NCI-H1092 treated with DMSO at 0.1 percent for 48 hours (cell line): ENCODE data around the gene SOCS1.
"Not testable (repeated sequence)": the region's sequence is repeated elsewhere in the genome, so short reads cannot be mapped to it uniquely, and the experiment has no call there.

ENCODE experiments used
- DNase-seq: peaks from one replicate; lab custom pipeline; 2025; lab: John Stamatoyannopoulos, UW

SOCS1 gene

DNA sequence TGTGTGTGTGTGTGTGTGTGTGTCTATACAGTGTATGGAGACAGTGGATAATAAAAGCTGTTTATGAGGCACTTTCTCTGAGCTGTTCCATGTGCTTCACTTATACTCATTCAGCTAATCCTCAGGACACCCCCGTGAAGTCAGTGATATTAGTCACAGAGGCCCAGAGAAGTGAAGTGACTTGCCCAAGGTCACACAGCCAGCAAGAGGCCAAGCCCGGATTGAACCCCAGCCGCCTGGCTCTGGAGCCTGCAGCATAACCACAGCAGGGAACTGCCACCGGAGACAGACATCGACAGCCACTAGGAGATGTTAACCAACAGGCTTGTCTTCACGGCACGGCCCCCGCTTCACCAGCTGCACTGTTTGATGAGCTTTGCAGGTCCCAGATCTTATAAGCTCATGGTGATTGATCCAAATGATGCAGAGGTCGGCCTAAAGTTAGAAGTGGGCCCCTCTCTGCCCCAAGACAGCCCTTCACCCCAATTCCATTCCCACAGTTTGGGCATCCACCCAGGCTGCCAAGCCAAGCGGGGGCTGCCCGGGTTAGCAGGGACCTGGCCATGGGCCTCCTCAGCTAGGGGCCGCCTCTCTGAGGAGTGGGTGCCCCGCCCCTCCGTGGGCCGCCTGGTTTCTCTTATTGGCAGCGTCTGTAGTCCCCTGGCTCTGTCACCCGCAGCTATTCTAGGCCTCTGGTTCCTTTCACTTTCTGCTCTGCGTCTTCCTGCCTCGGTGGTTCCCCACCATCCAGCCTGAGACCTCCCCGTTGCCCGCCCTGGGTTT, 30.9 kb downstream of the SOCS1 start:
- no peak for DNase-seq

DNA sequence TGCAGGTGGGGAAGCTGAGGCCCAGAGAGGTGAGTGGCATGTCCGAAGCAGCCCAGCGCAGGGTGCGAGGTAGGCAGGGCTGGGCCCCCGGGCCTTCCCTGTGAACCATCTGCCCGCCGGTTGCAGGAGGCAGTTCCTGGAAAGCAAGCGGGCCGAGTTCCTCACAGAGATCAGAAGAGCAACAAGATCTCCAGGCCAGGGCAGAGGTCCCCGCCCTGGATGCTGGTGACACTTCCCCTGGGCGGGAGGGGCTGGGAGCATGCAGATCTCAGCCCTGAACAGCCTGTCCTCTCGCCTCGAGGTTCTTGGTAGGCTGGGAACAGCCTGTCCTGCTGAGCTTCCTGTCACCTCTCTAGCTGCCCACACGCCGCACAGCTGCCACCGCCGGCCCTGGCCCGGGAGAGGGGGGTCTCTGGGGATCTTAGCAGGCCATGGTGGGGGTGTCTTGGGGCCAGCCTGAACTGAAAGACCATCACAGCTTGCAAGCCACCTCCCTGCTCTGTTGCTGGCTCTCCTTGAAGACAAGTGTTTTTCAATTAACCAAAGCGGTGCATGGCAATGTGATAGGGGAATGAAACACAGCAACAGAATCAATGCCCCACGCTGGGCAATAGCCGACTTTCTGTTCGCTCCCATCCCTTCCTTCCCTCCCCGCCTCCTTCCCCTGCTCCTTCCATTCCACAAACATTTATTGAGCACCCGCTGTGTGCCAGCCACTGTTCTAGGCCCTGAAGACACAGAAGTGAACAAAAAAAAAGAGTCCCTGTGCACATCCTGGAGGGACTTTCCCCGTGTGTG, 31.7 kb downstream of the SOCS1 start:
- no peak for DNase-seq

DNA sequence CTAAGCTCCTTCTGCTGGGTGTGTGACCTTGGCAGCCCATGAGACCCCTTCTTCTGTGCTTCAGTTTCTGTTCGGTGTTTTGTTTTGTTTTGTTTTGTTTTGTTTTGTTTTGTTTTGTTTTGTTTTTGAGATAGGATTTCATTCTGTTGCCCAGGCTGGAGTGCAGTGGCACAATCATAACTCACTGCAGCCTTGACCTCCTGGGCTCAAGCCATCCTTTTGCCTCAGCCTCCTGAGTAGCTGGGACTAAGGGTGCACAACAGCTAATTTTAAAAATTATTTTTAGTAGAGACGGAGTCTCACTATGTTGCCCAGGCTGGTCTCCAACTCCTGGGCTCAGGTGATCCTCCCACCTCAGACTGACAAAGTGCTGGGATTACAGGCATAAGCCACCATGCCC, 35.5 kb downstream of the SOCS1 start:
- not testable (repeated sequence) for DNase-seq

DNA sequence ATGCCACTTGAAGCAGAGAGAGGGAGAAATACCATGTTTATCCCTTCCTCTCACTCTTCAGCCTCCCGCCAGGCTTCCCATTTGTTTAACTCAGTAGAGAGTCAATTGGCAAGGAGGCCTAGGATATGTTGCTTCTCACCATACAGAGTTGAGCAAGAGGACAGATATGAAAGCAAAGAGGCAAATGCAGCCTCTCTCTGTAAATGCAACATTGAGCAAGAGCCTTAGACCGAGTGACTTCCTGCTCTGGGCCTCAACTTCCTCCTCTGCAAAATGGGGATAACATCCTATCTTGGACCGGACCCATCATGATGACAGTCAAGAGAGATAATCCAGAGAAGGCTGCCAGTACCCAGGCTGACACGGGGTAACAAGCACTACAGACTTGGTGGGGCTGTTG, 36.8 kb downstream of the SOCS1 start:
- DNase-seq = no peak

DNA sequence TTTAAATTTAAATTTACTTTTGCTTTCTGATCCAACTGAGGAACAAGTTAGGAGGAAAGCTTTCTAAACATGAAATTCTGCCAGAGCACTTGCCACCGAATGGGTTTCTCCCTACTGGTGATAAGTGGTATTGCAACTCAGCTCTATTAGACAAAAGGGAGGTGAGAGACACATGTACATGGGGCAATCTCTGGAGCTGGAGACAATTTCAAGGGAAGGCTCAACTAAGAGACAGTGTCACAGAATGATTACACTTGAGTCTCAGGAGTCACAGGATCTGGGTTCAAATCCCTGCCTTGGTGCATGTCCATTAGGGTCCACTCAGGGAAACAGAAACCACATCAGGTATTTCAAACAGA, 37.4 kb downstream of the SOCS1 start:
- DNase-seq = no peak

DNA sequence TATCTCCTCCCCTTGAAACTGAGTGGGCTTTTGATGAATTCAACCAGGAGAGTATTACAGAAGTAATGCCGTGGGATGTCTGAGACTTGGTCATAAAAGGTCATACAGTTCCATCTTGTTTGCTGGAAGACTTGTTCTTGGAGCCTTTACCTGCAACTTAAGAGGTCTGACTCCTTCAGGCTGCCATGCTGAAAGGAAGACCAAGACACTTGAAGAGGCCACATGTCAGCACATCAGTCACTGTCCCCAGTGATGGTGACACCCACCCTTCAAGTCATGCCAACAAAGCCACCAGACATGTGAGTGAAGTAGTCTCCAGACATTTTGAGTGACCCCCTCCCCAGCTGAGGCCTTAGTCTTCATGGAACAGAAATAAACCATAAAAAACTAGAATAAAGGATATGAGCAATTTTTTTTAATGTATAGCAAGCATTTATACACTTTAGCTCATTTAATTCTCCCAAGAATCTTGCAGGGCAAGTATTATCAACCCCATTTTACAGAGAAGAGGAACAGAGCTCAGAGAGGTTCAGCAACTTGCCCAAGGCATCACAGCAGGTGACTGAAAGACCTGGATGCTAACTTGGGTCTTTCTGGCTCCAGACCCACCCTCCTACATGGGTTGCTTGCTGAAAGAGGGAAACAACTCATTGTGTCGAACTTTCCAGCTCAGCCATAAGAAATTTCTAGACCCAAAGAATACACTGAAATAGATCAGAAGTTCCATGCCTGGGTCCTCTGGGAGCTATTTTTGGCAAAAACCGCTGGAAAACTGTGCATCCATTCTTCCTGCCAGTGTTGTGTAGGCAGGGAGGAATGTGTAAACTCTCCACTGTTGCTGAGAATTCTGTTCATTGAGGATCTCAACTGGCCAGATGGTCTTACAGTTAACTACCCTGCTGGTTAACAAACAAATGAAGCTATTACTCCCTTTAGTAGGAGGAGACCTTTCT, 38.1 kb downstream of the SOCS1 start:
- DNase-seq = no peak

DNA sequence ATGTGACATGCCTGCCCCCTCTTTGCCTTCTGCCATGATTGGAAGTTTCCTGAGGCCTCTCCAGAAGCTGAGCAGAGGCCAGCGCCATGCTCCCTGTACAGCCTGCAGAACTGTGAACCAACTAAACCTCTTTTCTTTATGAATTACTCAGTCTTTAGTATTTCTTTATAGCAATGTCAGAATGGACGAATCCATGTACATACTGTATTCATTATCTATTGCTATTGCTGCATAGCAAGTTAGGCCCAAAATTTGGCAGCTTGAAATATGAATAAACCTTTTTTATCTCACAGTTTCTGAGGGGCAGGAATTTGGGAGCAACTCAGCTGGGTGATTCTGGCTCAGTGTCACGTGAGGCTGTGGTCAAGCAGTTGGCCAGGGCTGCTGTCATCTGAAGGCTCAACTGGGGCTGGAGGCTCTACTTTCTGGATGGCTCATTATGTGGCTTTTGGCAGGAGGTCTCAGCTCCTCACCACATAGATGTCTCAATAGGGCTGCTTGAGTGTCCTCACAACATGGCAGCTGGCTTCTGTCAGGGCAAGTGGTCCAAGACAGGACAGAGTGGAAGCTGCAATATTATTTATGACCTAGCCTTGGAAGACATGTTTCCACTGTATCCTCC, 40.0 kb downstream of the SOCS1 start:
- DNase-seq = no peak

DNA sequence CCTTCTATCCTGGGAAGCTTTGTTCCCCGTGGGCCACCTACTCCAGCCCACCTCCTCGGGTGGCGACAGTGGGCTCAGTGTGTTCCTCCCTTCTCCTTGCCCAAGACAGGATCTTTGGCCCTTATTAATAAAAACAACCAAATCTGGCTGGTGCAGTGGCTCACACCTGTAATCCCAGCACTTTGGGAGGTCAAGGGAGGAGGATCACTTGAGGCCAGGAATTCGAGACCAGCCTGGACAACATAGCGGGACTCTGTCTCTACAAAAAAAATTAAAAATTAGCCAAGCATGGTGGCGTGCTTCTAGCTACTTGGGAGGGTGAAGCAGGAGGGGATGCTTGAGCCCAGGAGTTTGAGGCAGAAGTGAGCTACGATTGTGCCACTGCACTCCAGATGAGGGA, 42.2 kb downstream of the SOCS1 start:
- no peak for DNase-seq

DNA sequence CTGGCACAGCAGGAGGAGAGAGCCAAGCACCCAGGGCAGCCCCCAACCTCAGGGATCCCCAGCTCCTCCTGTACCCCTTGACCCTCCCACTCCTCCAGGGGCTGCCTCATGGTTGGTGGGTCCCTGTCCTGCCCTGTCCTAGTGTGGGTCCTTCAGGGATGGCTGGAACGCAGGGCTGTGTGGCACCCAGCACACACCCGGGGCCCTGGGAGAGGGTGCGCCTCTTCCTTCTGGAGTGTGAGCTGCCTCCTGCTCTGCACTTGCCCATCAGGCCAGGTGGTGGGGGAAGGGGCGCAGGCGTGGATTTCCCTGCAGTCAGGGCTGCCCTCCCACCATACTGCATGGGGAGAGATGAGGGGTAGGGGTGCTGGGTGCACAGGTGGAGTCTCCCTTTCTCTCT, 42.6 kb downstream of the SOCS1 start:
- DNase-seq = no peak

DNA sequence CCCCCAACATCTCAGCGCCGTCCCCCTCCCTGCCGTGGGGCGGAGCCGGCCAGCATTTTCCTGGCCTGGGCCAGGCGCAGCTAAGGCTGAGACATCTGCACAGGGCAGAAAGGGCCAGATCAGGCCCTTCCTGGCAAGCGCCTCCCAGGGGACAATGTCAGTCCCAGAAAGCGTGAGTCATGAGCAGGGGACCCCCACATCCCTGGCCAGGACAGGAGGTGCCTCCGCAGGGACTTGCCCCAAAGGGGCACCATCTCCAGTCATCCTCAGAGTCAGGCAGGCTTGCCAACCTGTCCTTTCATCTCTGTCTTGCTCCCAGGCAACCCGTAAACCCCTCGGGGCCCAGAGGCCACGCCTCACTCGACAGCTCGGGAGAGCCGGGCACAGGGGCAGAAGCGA, 43.2 kb downstream of the SOCS1 start:
- DNase-seq = no peak

DNA sequence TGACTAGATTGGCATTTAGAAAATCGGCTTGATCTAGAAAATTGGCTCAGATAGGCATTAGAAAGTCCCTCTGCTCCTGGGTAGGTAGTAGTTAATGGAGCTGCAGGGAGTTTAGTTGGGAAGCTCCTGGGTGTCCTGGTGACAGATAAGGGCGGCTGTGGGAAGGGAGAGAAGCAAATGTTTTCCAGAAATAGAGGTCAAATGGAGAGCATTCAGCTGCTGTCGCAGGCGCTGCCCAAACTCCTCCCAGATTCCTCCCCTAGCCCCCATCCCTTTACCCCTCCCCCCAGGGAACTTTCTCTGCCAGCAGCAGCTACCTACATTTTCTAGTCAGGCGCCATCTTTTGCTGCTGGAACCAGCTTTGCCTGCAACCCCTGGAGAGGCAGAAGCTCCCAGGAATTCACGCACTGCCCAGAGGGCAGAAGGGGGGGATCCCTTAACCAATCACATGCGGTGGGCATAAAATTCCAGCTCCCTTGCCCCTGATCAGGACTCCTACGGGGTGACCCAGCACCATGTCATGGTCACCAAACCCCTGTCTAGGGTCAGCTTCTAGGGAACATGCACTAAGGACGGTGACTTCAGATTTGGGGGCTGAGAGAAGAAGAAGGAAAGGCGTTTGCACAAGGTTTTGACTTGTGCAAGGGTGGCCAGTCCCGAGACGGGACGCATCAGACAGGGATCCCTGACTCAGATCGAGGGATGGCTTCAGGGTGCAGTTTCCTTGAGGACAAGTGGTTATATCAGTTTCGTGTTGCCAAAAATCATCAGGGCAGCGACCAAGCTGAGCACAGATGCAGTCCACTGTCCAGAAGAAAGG, 43.8 kb downstream of the SOCS1 start:
- DNase-seq = no peak

DNA sequence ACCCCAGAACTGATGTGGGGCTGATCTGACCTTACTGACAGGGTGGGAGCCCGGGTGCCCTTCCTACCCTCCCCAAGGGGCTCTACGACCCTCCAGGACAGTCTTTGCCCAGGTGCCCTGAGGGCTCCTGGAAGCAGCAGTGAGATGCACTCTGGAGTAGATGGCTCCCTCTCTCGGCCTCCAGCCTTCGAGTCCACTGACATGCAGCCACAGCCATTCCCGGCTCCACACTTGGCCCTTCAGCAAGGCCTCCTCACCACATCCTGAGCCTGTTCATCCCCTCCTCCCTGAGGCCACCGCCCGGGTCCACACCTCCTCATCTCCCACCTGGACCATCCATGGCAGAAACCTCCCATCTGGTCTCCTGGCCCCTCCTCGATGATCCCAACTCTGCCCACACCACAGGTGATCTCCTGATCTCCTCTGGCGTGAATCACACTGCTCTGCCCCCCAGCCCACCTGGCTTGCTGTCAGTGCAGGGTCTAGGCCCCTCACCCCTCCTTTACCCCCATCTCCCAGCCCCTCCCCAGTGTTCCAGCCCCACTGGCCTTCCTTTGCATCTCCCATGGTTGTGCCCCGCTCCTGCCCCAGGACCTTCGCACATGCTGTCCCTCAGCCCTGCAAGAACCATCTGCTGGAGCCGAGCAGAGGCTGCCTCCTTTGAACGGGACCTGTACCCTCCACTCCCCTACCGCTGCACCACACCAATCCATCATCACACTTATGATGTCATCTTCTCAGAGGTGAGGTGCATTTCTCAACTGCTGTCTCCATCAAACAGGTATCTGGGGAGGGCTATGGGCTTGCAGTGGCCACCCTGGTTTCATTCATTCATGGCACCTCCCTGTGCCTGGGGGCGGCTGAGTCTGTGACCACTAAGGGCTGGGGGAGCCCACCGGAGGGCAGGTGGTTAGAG, 44.7 kb downstream of the SOCS1 start:
- DNase-seq = no peak

DNA sequence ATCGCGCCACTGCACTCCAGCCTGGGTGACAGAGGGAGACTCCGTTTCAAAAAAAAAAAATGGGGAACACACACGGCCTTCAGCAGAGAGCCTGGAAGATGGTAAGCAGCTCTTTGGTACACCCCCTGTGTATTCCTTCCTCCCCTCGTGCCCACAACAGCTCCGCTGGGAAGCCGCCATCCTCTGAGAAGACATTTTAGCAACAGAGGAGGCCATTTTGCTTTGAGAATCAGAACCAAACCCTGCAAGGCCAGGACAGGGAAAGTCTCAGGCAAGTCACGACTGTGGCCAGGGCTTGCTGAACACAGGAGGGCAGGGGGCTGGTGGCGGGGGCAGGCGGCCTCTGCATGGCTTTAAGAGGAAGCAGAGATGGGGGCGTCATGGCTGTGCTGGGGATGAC, 45.7 kb downstream of the SOCS1 start:
- DNase-seq = no peak

DNA sequence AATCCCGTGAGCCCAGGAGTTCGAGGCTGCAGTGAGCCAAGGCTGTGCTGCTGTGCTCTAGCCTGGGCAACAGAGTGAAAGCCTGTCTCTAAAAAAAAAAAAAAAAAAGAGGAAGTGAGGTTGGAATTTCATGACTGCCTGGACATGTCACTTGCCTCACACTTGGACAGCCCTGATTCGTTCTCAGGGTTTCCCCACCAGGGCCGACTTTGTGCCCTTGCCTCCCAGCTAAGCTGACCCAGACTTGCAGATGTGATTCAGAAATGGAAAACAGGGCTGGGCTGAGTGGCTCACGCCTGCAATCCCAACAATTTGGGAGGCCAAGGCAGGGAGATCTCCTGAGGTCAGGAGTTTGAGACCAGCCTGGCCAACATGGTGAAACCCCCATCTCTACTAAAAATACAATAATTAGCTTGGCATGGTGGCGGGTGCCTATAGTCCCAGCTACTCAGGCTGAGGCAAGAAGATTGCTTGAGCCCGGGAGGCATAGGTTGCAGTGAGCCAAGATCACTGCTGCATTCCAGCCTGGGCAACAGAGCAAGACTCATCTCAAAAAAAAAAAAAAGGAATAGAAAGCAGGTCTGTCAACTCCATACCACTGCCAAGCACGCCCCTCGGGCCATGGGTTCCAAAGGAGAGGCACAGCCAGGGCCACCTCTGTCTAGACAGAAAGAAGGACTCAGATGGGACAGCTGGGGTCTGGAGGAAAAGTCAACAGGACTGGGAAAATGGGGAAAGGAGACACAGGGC, 46.9 kb downstream of the SOCS1 start:
- no peak for DNase-seq

DNA sequence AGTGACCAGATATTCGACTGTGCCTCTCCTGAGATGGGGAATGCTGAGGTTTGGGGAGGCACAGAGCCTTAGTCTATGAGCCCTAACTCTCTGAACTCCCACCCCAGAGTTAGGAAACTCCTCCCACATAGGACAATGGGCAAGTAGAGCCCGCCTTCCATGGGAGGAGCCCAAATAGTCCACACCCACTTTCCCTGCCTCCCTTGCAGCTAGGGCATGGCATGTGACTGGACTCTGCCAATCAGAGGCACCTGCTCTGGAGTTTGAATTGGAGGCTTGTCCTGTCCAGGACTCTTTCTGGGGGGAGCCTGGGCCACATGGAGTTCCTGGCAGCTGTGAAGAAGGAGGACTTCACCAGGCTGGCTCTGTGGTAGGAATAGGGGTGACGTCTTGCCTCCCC, 48.4 kb downstream of the SOCS1 start:
- no peak for DNase-seq

DNA sequence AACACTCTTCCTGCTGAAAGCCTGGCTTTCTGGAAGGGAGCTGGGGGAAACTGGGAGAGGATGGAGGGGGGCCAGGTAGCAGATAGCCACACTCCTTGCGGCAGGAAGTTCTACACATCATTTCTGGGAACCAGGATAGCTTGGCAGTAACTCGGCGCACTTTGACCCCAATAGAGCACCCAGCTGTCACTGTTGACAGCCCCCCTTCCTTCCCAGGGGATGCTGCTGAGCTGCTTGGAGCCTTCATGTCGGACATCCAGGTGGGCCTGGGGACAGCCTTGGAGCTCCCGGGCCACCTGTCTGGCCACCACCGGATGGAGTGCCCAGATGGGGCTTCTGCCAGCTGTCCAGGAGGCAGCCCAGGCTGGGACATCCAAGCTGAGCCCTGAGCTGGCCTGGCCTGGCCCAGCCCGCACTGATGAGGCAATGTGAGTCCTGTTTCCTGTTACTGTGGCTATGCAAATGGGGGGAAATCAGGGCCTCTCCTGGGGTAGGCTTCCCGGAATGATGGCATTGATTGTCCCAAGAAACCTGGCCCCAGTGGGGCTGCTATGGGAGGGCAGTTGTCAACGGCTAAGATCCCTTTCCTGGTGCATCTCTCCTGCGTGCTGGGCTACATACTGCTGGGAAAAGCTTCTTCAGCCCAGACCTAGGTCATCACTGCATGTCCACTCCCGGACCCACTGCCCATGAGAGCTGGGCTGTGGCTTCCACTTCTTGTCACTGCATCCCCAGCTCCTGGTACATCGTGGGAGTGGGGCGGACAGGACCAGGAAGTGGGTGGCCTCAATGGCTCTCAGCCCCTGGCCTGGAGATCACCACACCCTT, 50.0 kb downstream of the SOCS1 start:
- no peak for DNase-seq

DNA sequence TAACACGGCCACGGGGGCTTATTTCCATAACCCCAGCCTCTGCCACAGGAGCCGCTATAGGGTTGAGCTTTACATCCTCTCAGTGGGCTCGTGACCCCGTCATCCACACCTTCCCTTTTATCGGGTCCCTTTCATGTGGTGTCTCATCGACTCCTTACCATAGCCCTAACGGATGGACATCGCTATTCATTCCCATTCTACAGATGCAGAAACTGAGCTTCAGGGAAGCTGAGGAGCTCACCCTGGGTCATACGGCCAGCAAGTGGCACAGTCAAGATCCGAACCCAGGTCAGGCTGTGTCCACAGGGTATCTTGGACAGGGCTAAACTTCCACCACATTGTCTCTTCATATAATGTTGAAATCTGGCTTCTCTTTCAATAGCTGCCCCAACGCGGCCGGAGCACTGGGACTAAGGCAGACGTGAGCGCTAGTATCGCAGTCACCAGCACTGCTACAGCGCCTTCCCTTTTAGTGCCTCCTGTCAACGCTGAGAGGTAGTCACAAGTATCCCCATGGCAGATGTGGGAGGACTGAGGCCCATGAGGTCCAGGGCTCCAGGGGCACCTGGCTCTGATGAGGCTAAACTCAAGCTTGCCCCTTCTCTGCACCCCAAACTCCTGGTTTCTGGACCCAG, 50.8 kb downstream of the SOCS1 start:
- no peak for DNase-seq

DNA sequence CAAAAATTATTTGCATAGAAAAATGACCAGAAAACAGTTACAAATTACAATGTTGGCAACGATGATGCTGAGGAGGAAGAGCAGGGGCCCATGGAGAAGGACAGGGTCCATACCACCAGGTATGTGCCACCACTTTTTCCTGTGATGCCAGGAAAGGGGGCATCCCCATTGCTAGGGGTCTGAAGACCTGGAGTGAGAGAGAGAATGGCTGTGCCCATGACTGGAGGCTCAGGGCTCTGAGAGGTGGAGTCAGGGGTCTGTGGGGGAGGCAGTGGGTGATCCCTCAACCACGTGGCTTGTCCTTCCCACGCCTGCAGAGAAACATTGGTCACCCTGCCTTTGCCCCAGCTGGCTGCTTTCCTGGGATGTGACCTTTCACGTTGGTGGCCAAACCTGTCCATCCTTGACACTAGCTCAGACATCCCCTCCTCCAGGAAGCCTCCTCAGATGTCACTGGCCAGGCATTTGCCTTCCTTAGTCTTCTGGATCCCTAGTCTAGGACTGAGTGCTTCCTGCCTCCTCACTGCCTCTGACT, 51.4 kb downstream of the SOCS1 start:
- DNase-seq = no peak
